NOMO-1 treated with DMSO at 0.1 percent for 48 hours (cell line): Measurements from ENCODE around the gene NBL1.

Experiments used
- DNase-seq: peaks from one replicate; lab custom pipeline; 2025; ENCODE audit not compliant: unreplicated experiment; lab: John Stamatoyannopoulos, UW

NBL1 gene, protein sequence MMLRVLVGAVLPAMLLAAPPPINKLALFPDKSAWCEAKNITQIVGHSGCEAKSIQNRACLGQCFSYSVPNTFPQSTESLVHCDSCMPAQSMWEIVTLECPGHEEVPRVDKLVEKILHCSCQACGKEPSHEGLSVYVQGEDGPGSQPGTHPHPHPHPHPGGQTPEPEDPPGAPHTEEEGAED

DNA sequence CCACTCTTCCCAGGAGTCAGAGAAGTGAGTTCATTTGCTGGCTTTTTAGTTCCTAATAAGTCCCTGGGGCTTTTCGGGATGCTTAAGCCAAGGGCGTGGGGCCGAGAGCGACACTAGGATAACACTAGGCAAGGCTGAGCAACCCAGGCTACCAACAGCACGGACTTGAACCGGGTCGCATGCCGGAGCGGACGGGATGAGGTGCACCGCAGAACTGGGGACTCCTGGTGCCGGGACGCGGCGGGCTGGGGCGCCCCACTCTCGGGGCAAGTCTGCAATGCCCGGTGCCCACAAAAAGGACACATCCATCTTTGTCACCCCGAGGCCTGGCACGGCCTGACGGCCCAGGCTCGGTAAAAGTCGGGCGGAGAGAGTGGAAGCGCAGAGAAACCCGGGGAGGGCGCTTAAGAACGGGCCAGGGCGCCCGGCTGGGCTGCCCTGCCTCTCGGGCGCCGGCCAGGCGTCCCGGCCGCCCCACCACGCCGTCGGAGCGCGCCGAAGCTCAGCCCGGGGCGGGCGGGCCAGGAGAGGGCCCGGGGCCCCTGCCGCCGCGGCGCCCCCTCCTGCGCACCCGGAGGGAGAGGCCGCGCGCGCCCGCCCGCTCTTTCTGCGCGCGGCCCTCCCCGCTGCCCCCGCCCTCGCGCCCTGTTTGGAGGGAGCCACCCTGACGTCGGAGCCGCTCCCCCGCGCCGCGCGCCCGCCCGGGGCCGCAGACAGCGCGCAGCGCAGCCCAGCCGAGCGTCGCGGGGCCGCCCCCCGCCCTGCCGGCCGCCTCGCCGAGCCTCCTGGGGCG, at the start of gene NBL1:
Gene NBL1, plus strand, starts transcription at position 710 of the 793 bp plus-strand sequence. CDS start 10,720 bp downstream, outside the sequence.
- peak; percentile 25 for DNase-seq

GRCh38 chr1:19596065-19596713, 47.9 kb upstream of the NBL1 start:
- DNase-seq, result no peak

GRCh38 chr1:19596714-19597495, 47.2 kb upstream of the NBL1 start:
- peak; percentile 98 for DNase-seq

- DNase-seq, result peak; percentile 51
Measured at GRCh38 chr1:19597496-19598309, 46.4 kb upstream of the NBL1 start.

GRCh38 chr1:19599810-19600209, 44.3 kb upstream of the NBL1 start:
- no peak for DNase-seq

- DNase-seq, result no peak
Measured at GRCh38 chr1:19602486-19602885, 41.6 kb upstream of the NBL1 start.

- peak; percentile 3 for DNase-seq
Measured at GRCh38 chr1:19605967-19606366, 38.1 kb upstream of the NBL1 start.

DNA sequence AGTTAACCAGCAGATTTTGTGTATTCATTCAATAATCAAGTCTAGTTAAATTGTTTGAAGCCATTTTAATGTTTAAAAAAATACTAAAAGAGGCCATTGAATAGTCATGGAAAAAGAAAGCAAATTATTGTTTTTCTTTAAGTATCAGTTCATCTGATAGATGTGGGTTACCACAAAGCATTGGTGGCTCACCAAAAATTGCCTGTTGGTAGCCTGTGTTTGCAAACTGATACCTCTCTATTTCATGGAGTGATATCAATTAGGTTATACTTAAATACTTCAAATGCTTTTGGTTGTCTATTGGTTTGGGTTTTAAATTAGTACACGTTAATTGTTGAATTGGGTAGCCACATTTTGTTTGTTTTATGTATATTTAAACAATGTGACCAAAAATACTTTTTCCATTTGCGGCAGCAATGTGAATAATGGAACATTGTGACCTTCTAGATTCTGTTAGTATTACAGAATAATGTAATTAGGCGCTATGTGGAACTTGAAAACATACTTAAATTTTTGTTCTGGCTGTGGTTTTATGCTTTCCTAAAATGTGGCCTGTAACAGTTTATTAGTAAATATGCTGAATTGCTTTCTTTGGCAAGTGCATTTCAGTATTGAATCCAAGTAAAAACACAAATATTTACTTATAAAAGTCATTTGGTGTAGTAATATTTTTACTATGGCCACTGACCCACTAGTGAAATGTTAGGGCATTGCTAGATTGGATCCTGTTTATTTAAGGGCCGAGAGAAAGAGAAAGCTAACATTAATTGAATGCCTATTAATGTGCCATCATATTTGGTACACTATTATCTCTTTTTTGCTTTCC, 37.1 kb upstream of the NBL1 start:
- DNase-seq, result no peak

- no peak for DNase-seq
Measured at GRCh38 chr1:19608232-19608631, 35.9 kb upstream of the NBL1 start.

DNA sequence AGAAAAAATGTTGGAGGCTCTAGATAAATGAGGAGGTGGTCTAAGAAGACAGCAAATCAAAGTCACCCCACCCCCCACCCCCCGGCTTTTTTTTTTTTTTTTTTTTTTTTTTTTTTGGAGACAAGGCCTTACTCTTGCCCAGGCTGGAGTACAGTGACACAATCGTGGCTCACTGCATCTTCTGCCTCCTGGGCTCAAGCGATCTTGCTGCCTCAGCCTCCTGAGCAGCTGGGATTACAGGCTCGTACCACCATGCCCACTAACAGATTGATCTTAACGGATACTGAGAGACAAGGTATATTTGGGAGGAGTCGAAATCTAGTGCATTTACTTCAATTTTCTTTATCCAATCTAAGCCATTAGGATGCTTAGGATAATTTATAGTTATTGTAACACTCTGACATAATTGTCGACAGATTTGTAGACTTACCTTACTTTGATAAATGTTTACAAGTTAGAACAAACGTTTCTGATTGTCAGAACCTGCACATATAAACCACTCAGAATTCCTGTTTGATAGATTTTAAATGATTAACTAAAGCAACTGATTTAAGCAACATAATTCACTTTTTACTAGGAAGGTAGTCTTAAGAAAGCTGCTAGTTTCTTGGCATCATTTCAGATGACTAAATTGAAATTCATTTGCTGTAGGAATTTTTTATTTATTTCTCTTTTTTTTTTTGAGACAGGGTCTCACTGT, 33.7 kb upstream of the NBL1 start:
- no peak for DNase-seq

- DNase-seq, result no peak
Measured at GRCh38 chr1:19612530-19612929, 31.6 kb upstream of the NBL1 start.

DNA sequence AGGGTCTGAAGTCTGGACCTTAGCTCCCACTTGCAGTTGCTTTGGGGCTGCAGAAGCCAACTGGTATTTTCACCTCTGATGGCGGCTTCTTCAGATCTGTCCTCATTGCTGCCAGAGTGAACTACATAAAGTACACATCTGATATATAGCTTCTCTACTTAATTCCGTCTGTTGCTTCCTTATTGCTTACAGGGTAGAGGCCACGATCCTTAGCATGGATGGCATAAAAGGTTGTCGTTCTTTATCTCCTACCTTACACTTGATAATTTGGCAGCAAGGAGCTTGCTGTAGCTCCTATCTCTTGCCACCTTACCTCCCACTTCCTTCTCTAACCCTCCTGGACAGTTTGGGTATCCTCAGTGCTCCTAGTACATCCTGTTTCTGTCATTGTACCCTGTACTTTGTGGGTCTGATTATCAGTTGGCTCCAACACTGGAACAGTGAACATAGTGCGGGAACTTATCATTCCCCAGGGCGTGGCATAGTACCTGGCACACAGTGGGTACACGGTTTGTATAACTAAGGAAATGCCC, 30.9 kb upstream of the NBL1 start:
- no peak for DNase-seq

DNA sequence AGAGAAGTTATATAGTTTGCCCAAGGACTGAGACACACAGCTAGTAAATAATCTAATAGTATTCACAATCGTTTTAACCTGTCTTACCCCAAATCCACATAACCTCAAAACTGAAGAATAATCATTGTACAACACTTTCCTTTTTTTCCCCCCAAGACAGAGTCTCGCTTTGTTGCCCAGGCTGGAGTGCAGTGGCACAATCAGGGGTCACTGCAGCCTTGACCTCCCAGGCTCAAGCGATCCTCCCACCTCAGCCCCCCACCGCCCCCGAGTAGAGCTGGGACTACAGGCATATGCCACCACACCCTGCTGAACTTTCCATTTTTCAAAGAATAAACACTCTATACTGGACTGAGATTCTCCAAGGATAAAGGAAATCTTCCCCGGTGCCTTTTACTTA, 28.7 kb upstream of the NBL1 start:
- no peak for DNase-seq

DNA sequence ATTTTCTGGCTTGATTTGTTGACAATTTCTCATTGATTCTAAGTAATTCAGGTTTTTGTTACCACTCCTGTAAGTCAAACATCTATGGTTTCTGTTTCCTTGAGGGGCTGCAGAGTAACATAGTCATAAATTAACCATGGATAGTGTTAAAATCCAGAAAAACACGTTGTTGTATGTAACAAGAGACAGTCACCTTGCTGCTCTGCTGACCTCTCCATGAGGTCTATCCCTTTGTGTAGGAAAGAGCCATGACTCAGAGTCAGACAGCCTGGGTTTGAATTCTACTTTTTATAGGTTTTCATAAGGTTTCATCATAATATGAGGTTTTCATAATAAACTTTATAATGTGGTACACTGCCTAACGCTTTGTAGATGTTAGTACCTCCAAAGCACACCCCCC, 27.6 kb upstream of the NBL1 start:
- DNase-seq, result no peak

DNA sequence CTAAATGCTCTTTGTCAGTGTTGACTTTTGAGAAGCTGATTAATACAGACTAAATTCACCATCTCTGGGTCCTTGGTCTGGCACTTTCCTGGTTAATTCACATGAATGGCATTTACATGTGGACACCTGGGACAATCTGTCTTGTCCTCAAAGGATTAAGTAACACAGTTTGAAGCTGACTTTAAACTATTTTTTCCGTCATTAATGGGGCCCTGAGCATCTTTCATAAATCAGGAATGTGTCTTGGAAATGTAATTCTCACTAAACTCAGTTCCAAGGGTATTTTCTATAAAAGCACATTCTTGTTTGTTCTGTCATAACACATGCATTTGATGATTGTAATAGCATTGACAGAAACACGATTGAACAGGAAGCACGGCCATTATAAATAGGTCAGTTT, 26.7 kb upstream of the NBL1 start:
- DNase-seq, result no peak

GRCh38 chr1:19618428-19618827, 25.7 kb upstream of the NBL1 start:
- DNase-seq, result no peak

DNA sequence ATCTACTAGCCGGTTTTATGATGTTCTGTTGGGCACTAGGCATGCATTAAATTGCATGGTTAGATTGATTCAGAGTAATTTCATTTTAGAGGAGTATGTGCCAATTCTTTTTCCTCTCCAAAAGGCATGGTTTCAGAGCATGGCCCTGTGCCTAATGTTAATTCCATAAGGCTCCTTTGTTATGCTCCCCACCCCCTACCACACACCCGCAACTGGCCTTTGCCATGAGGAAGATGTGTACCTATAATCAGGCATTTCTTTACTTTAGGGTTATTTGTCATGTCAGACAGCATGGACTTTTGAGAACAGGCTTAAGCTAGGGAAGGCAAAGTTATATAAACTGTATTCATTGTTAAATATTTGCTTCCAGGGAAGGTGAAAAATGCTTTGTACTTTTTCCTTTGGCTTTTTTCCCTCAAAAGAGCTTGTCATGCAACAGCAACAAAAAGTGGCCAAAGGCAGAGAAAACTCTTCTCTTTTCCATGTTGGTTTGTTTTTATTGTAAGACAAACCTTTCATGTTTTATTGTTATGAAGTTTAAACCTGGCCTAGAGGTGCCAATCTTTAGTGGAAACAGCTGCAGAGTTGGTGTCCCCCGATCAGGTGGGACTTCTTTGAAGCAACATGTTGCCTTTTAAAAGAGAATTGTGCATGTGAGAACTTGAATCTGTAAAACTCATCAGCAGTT, 24.3 kb upstream of the NBL1 start:
- DNase-seq, result no peak

GRCh38 chr1:19620786-19621185, 23.3 kb upstream of the NBL1 start:
- no peak for DNase-seq
